Measurements from ENCODE around the gene DNAH17. TPM values are rescaled to one million over a fixed set of nuclear protein-coding genes. Genes with fewer than 3 reads are reported as not detected.

Gene DNAH17
- total and polyA plus RNA-seq, 2 donors (not counting 3 experiments of a cell fraction or from before 2014, with no cell fraction given) = not detected

DNA sequence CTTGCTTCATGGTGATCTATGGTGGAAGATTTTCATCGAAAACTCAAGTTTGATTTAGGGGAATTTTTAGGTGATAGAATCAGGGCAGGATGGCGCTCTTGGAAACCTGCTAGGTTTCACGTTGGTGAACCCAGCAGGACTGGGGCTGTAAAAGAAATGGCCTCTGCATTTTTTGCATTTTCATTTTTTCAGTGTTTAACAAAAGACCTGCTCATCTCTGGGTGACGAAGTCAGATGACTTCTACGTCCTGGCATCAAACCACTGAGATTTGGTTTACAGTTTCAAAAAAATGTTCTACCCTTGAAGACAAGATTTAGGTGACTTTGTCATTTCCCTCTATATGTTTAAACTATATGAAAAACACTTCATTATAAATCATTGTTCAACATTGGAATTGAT, 196.8 kb downstream of the DNAH17 start:
- Histone ChIP-seq H3K4me2 (ENCODE audit: insufficient read depth, low read length) (peak overlapping the region; percentile 30), H3K9me1 (replicated peaks; ENCODE audit: control insufficient read depth, extremely low read depth, insufficient read depth, low read length) (no peaks in the 10 kb centered on the region), H2AFZ (ENCODE audit: low read depth, low read length) (no peak overlapping the region), H3K9ac (replicated peaks; ENCODE audit: extremely low read depth, insufficient read depth, low read length) (peak overlapping the region; percentile 25), H3K27me3 (ENCODE audit: control insufficient read depth in 2 of 2, insufficient read depth in 2 of 2, low read length in 2 of 2) (no peaks in the 10 kb centered on the region), H3K4me3 (replicated peaks in 1 of 3; ENCODE audit: insufficient read depth in 1 of 3, low read depth in 1 of 3, low read length in 3 of 3) (no peak overlapping the region), H3K27ac (ENCODE audit: insufficient read depth, low read depth, low read length) (peak overlapping the region; percentile 91), H3K36me3 (ENCODE audit: control insufficient read depth in 2 of 2, extremely low read depth in 1 of 2, insufficient read depth in 2 of 2, low read length in 2 of 2) (no peaks in the 10 kb centered on the region), H3K9me3 (replicated peaks; ENCODE audit: control insufficient read depth, insufficient read depth, low read length) (no peaks in the 10 kb centered on the region), H3K79me2 (ENCODE audit: control insufficient read depth, insufficient read depth, low read length) (peaks cover 46% of the 10 kb centered on the region), H3K4me1 (ENCODE audit: control insufficient read depth, extremely low read depth, insufficient read depth, low read length) (peaks cover 68% of the 10 kb centered on the region), H4K20me1 (replicated peaks; ENCODE audit: control insufficient read depth, extremely low read depth, insufficient read depth, low read length) (no peaks in the 10 kb centered on the region)
- TSS peak; percentile 2 for BruUV-seq (replicated peaks)
- POLR2A ChIA-PET = no interaction called here
- TF ChIP-seq POLR2A (IDR thresholded peaks at IDR 0.05; ENCODE audit: low read depth, low read length) = no peak
- TF ChIP-seq MAX (IDR thresholded peaks at IDR 0.05; ENCODE audit: insufficient read depth, insufficient read length) = no peak
- TF ChIP-seq FOS (IDR thresholded peaks at IDR 0.05; ENCODE audit: borderline replicate concordance, insufficient read depth, low read length) = no peak
- no peak for TF ChIP-seq MYC (IDR thresholded peaks at IDR 0.05; ENCODE audit: low read depth, low read length)
- TF ChIP-seq POLR2AphosphoS5 (IDR thresholded peaks at IDR 0.05; ENCODE audit: insufficient read depth, low read depth, low read length) = no peak
- no peak for TF ChIP-seq EZH2 (IDR thresholded peaks at IDR 0.05; ENCODE audit: borderline replicate concordance, low read depth, low read length, severe bottlenecking)
- no peak for TF ChIP-seq GATA2 (IDR thresholded peaks at IDR 0.05; ENCODE audit: insufficient read depth, insufficient read length, low read depth, low read length)
- intact Hi-C loops (cut with micrococcal nuclease) (no loop called here), dilution Hi-C loops (cut with MboI; ENCODE audit: extremely low pct_ligation_motif_present, low sequenced_read_pairs) (no loop called here)
- FAIRE-seq = no peak
- DNase-seq (ENCODE audit: low read depth, low spot score) = no peak
- CTCF ChIA-PET = interaction anchor here (4.2 kb wide), 1 partner anchor 19 kb away, joined by 23 read pairs; no protein-coding TSS in a partner anchor

- H3K4me2 ChIP-seq (ENCODE audit: insufficient read depth, low read length) = peak overlapping the region; percentile 54
- H3K4me1 ChIP-seq (ENCODE audit: control insufficient read depth, extremely low read depth, insufficient read depth, low read length) = peaks cover 69% of the 10 kb centered on the region
- DNase-seq (ENCODE audit: low read depth, low spot score) = peak; percentile 95
- H4K20me1 ChIP-seq (replicated peaks; ENCODE audit: control insufficient read depth, extremely low read depth, insufficient read depth, low read length) = no peaks in the 10 kb centered on the region
- ChIA-PET POLR2A (no interaction called here), CTCF (interaction anchor here (1.2 to 4.2 kb wide), 4 partner anchors 12 to 43 kb away, joined by 4 to 23 read pairs (median 6); no protein-coding TSS in a partner anchor)
- no peak for TF ChIP-seq CTCF (IDR thresholded peaks at IDR 0.05; ENCODE audit: extremely low read depth in 1 of 2, insufficient read depth in 1 of 2, low read depth in 1 of 2, low read length in 2 of 2)
- TF ChIP-seq FOS (IDR thresholded peaks at IDR 0.05; ENCODE audit: borderline replicate concordance, insufficient read depth, low read length) = peak; percentile 91
- peak; percentile 39 for TF ChIP-seq JUN (IDR thresholded peaks at IDR 0.05; ENCODE audit: borderline replicate concordance, insufficient read depth, insufficient read length, low read depth)
- H3K36me3 ChIP-seq (ENCODE audit: control insufficient read depth in 2 of 2, extremely low read depth in 1 of 2, insufficient read depth in 2 of 2, low read length in 2 of 2) = no peaks in the 10 kb centered on the region
- H3K27ac ChIP-seq (ENCODE audit: insufficient read depth, low read depth, low read length) = peak overlapping the region; percentile 91
- H2AFZ ChIP-seq (ENCODE audit: low read depth, low read length) = no peak overlapping the region
- H3K27me3 ChIP-seq (ENCODE audit: control insufficient read depth in 2 of 2, insufficient read depth in 2 of 2, low read length in 2 of 2) = no peaks in the 10 kb centered on the region
- peak overlapping the region; percentile 93 for H3K9ac ChIP-seq (replicated peaks; ENCODE audit: extremely low read depth, insufficient read depth, low read length)
- peak overlapping the region; percentile 62 to 75 (median 67) for H3K4me3 ChIP-seq (replicated peaks in 1 of 3; ENCODE audit: insufficient read depth in 1 of 3, low read depth in 1 of 3, low read length in 3 of 3)
- FAIRE-seq = peak; percentile 79
- TSS peak; percentile 42 for BruUV-seq (replicated peaks)
- intact Hi-C loops (cut with micrococcal nuclease) = loop anchor here (1.0 kb wide), 1 partner anchor 16 kb away; no protein-coding TSS in a partner anchor
- H3K9me3 ChIP-seq (replicated peaks; ENCODE audit: control insufficient read depth, insufficient read depth, low read length) = no peaks in the 10 kb centered on the region
- peaks cover 36% of the 10 kb centered on the region for H3K79me2 ChIP-seq (ENCODE audit: control insufficient read depth, insufficient read depth, low read length)
- dilution Hi-C loops (cut with MboI; ENCODE audit: extremely low pct_ligation_motif_present, low sequenced_read_pairs) = no loop called here
- H3K9me1 ChIP-seq (replicated peaks; ENCODE audit: control insufficient read depth, extremely low read depth, insufficient read depth, low read length) = no peaks in the 10 kb centered on the region
Observed at GRCh38 chr17:78379131-78379491, 198.1 kb downstream of the DNAH17 start.

Data from endothelial cell of umbilical vein (primary cell).